ENCODE measurements around the gene KCNJ4.
"Not testable (repeated sequence)": the region's sequence is repeated elsewhere in the genome, so short reads cannot be mapped to it uniquely, and the experiment has no call there.

KCNJ4 gene

DNA sequence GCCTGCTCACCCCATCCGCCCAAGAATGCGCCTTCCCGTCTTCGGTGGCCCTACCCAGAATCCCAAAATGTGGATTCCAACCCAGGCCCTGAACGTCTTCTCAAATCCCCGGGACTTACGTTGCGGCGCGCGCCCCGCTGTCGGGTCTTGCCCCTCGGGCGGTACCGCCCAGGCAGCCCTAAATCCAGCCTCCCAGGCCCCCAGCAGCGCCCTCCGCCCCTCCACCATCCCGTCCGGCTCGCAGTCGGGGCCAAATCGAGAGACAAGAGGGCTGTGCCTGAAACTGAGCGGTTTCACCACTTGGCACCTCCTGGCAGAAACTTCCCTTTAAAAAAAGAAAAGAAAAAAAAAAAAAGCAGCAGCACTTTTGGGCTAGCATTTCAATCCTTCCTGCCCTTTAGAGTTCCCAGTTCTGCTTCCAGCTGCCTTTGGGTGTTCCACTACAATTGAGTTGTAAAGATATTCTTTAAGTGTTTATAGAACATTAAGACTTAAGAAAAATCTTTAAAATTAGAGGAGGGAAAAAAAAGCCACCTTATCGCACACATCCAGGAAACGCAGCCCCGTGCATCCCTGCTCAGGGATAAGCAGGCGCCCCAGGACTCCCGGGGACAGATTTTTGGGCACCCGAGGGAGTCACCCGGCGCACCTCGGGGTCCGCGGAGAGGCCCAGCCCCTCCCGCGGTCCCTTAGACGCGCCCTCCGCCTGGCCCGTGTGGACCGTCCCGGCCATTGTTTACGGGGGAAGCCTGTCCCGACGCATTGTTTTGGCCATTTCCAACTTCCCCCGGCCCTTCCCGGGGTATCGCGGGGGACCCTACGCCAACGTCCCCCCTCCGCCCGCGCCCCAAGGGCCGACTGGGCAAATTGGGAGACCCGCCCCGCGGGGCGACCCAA, 57.6 kb downstream of the KCNJ4 start:
- DNase-seq (ENCODE audit: low read depth, low spot score) = peak; percentile 33
- H3K4me3 ChIP-seq (ENCODE audit: low read depth, low read length) = peak overlapping the region; percentile 72
- in situ Hi-C loops (cut with HindIII; ENCODE audit: low sequenced_read_pairs) = no loop called here
- TF ChIP-seq, protein P1, sequence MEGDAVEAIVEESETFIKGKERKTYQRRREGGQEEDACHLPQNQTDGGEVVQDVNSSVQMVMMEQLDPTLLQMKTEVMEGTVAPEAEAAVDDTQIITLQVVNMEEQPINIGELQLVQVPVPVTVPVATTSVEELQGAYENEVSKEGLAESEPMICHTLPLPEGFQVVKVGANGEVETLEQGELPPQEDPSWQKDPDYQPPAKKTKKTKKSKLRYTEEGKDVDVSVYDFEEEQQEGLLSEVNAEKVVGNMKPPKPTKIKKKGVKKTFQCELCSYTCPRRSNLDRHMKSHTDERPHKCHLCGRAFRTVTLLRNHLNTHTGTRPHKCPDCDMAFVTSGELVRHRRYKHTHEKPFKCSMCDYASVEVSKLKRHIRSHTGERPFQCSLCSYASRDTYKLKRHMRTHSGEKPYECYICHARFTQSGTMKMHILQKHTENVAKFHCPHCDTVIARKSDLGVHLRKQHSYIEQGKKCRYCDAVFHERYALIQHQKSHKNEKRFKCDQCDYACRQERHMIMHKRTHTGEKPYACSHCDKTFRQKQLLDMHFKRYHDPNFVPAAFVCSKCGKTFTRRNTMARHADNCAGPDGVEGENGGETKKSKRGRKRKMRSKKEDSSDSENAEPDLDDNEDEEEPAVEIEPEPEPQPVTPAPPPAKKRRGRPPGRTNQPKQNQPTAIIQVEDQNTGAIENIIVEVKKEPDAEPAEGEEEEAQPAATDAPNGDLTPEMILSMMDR (IDR thresholded peaks at IDR 0.05; ENCODE audit: low read depth, low read length) = no peak

DNA sequence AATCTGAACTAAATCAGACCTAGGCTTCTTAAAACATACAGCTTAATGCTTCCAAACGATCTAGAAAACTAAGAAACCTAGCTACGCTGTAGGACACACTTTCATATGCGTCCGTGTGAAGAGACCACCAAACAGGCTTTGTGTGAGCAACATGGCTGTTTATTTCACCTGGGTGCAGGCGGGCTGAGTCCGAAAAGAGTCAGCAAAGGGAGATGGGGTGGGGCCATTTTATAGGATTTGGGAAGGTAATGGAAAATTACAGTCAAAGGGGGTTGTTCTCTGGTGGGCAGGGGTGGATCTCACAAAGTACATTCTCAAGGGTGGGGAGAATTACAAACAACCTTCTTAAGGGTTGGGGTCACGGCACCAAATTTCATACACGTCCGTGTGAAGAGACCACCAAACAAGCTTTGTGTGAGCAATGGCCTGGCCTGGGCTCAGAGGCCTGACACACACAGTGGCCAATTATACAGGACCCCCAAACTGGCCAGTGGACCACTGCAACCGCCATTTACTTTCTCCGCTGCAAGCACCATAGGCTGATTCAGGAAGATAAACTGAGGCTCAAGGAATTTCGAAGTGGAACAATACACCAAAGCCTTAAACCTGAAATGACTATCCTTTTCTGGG, 58.4 kb downstream of the KCNJ4 start:
- peak overlapping the region; percentile 72 for H3K4me3 ChIP-seq (ENCODE audit: low read depth, low read length)
- in situ Hi-C loops (cut with HindIII; ENCODE audit: low sequenced_read_pairs); DNase-seq (ENCODE audit: low read depth, low spot score): not testable (repeated sequence)

DNA sequence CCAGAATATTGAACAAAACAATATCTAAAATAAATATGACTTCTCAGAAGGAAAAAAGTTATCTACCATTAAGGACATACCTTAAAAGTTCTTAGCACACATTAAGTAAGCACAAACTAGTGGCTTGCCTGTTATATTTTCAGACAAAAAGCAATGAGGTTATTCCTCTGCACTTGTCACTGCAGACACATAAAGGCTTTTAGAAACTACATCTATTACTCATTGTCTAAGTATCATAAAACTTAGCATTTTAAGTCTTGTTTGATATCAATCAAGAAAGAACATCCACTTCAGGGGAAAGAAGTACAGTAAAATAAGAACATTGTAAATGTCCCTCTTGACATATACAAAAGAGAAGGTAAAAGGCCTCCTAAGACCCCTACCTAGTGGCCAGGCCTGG, 59.1 kb downstream of the KCNJ4 start:
- in situ Hi-C loops (cut with HindIII; ENCODE audit: low sequenced_read_pairs); H3K4me3 ChIP-seq (ENCODE audit: low read depth, low read length); DNase-seq (ENCODE audit: low read depth, low spot score): not testable (repeated sequence)

DNA sequence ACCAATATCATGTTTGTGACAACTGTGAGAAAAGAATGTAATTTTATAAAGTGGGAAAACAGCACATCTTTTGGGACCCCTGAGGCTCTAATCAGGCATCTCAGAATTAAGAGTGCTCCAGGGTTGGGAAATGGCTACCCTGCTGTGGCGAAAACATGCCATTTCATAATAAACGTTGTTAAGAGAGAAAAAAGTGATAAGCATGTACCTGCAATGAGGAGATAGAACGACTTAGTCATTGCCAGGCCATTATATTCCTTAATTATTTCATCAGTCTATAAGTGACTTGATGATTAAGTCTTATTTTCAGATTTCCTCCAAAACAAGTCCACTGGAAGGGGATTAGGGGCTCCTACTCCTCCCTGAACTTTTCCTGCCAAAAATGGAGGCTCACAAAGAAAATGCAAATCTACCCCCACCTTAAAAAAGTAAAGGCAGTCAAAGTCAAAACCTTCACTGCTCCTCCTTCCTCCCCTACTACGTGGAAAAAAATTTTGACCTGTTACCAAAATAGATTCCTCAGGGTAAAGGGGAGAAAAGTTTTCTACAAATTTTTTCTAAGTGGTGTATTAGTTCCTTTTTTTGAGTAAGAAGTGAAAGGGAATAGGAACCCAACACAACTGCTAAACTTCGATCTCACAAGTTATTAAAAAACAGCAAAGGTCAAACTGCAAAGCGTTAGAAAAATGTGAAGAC, 59.9 kb downstream of the KCNJ4 start:
- H3K4me3 ChIP-seq (ENCODE audit: low read depth, low read length); in situ Hi-C loops (cut with HindIII; ENCODE audit: low sequenced_read_pairs); DNase-seq (ENCODE audit: low read depth, low spot score): not testable (repeated sequence)

DNA sequence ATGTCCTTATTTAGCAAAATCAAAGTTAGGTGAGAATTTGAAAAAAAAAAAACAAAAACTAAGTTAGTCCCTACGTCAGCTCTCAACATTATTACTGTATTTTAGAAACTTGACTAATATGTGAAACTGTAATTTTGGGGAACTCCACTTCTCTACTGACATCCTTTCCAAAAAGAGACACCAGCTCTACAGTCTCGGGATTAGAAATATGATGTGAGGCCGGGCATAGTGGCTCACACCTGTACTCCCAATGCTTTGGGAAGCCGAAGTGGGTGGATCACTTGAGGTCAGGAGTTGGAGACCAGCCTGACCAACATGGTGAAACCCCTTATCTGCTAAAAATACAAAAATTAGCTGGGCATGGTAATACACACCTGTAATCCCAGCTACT, 65.6 kb downstream of the KCNJ4 start:
- DNase-seq (ENCODE audit: low read depth, low spot score); in situ Hi-C loops (cut with HindIII; ENCODE audit: low sequenced_read_pairs); H3K4me3 ChIP-seq (ENCODE audit: low read depth, low read length): not testable (repeated sequence)

DNA sequence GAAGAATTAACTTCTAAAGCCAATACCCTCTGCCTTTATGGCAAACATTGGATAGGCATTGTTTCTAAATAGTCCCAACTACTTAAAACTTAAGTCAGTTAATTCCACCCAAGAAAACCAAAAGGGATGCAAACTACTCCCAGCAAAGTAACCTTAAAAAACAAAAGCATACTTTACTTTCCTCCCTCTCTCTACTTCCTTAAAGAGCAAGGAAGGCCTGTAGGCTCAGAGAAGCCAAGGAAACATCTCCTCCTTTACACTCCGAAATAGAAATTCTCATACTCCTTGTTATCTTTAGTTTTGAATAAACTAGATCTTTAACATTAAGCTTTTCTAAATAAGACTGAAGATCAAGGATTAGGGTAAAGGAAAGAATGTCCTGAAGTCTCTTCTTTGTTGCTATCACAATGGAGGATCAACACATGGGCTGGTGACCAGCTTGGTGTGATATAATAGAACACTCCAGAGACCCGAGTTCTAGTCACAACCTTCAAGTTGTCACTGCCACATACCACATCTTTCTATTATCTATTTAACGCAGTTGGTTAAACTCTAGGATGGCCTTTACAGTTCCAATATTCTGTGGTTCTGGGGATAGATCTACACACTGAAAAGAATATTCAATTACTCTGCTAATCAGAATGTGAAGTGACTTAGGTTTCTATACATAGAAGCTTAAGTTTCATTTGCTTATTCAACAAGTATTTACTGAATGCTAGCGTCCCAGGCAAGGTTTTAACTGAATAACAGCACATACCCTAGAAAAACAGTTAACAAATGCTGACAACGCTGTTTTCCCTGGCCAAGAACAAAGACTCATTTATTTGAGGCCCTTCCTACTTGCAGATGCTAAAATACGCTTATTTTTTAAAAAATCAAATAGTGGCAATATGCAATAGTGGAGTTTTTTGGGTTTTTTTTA, 66.2 kb downstream of the KCNJ4 start:
- DNase-seq (ENCODE audit: low read depth, low spot score); H3K4me3 ChIP-seq (ENCODE audit: low read depth, low read length); in situ Hi-C loops (cut with HindIII; ENCODE audit: low sequenced_read_pairs): not testable (repeated sequence)

DNA sequence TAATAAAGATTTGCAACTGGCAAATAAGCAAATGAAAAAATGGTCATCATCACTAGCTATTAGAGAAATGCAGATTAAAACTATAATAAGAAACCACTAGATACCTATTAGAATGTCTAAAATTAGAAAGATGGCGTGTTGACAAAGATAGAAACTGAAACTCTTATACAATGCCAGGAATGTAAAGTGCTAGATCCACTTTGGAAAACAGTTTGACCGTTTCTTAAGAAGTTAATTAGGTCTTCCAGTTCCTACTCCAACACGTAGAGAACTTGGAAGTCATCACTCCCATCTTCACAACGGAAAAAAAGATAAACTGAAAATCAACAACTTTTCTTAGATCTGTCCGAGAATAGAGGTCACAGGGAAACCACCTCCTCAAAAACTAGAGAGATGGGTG, 68.1 kb downstream of the KCNJ4 start:
- DNase-seq (ENCODE audit: low read depth, low spot score); H3K4me3 ChIP-seq (ENCODE audit: low read depth, low read length); in situ Hi-C loops (cut with HindIII; ENCODE audit: low sequenced_read_pairs): not testable (repeated sequence)

DNA sequence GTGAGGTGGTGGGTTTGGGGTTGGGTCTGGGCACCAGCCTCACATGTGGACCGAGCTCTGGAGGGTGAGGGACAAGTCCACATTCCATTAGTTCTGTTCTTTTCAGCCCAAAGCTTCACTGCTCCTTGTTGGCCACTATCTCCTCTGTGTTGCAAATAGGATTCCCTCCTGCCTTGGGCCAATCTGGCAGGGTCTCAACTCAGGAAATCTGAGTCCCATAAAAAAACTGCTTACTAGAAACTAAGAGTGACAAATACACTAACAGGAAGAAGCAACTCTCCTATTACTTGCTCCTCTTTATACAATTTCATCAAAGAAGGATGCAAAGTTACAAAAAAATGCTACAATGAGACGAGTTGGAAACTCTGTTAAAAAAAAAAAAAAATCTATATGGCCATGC, 71.6 kb downstream of the KCNJ4 start:
- H3K4me3 ChIP-seq (ENCODE audit: low read depth, low read length) = no peak overlapping the region
- no peak for DNase-seq (ENCODE audit: low read depth, low spot score)
- TF ChIP-seq, protein P1 (IDR thresholded peaks at IDR 0.05; ENCODE audit: low read depth, low read length) = no peak
- in situ Hi-C loops (cut with HindIII; ENCODE audit: low sequenced_read_pairs) = no loop called here

DNA sequence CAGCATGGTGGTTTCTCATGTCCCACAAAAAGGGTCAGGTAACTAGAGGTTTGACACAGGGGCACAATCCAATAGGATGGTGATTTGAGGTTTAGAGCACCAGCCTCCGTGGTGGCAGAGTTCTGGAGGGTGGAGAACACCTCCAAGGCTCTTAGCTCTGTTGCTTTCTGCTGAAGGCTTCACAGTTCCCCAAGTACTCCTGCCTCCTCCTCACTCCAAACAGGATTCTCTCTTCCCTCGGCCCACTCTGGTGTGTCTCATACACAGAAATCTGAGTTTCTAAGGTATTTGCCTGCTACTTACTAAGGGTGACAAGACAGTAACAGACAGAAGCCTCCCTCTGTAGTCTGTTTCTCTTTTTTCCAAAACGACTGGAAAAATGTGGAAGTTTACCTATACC, 73.6 kb downstream of the KCNJ4 start:
- H3K4me3 ChIP-seq (ENCODE audit: low read depth, low read length); DNase-seq (ENCODE audit: low read depth, low spot score); in situ Hi-C loops (cut with HindIII; ENCODE audit: low sequenced_read_pairs): not testable (repeated sequence)
